GM18498 (cell line): Measurements from ENCODE around the gene DBNDD1.
"Not testable (repeated sequence)": the region's sequence is repeated elsewhere in the genome, so short reads cannot be mapped to it uniquely, and the experiment has no call there.

Experiments used
- ATAC-seq: cut with Tn5 transposase; IDR thresholded peaks from one replicate; pipeline ENCODE4 v1.9.1; 2021; ENCODE audit warnings: mild to moderate bottlenecking, moderate library complexity; ENCODE audit not compliant: unreplicated experiment

The DBNDD1 gene

GRCh38 chr16:90018652-90019542, at the start of gene DBNDD1:
Gene DBNDD1 (minus strand): TSS chr16:90019456. CDS start chr16:90019341, 115 bp downstream.
- ATAC-seq = no peak

GRCh38 chr16:90061437-90061836, 42.2 kb upstream of the DBNDD1 start:
- ATAC-seq = no peak

GRCh38 chr16:90057738-90058173, 38.5 kb upstream of the DBNDD1 start:
- ATAC-seq = no peak

- not testable (repeated sequence) for ATAC-seq
Measured at GRCh38 chr16:90056521-90056920, 37.3 kb upstream of the DBNDD1 start.

GRCh38 chr16:90055371-90055770, 36.1 kb upstream of the DBNDD1 start:
- no peak for ATAC-seq

- ATAC-seq = no peak
Measured at GRCh38 chr16:90054554-90054953, 35.3 kb upstream of the DBNDD1 start.

GRCh38 chr16:90053902-90054500, 34.7 kb upstream of the DBNDD1 start:
- ATAC-seq = no peak

GRCh38 chr16:90050969-90051368, 31.7 kb upstream of the DBNDD1 start:
- no peak for ATAC-seq

GRCh38 chr16:90048737-90049330, 29.6 kb upstream of the DBNDD1 start:
- ATAC-seq = no peak

GRCh38 chr16:90048347-90048722, 29.1 kb upstream of the DBNDD1 start:
- ATAC-seq = no peak

GRCh38 chr16:90047714-90048346, 28.6 kb upstream of the DBNDD1 start:
- ATAC-seq = no peak

GRCh38 chr16:90046971-90047713, 27.9 kb upstream of the DBNDD1 start:
- no peak for ATAC-seq

- ATAC-seq = no peak
Measured at GRCh38 chr16:90046122-90046970, 27.1 kb upstream of the DBNDD1 start.

- ATAC-seq = no peak
Measured at GRCh38 chr16:90044111-90044551, 24.9 kb upstream of the DBNDD1 start.

GRCh38 chr16:90043526-90043925, 24.3 kb upstream of the DBNDD1 start:
- ATAC-seq = no peak

- no peak for ATAC-seq
Measured at GRCh38 chr16:90042946-90043514, 23.8 kb upstream of the DBNDD1 start.

GRCh38 chr16:90041896-90042473, 22.7 kb upstream of the DBNDD1 start:
- ATAC-seq = no peak

GRCh38 chr16:90040152-90041023, 21.1 kb upstream of the DBNDD1 start:
- no peak for ATAC-seq
